IMR-90 (cell line): ENCODE data around the gene MALRD1. TPM values are rescaled to one million over a fixed set of nuclear protein-coding genes. Genes with fewer than 3 reads are reported as not detected.

Experiments used
- ATAC-seq: fragments of 200-7000 bp; cut with Tn5 transposase; 2 replicates; pipeline ENCODE4 v1.9.1; 2020; ENCODE audit warnings: low read depth, mild to moderate bottlenecking, moderate library complexity
- BruUV-seq: library from RNA; stranded (reverse); fragments of 400-500 nt; replicated peaks from 2 replicates; lab custom pipeline; 2021; lab: Mats Ljungman, UMichigan
- CTCF ChIA-PET: fragments of 300-600 bp; formaldehyde crosslinking; extraction: SDS; loops from one replicate; lab custom pipeline; 2021; ENCODE audit warnings: antibody characterized with exemption; lab: Yijun Ruan, JAX
- POLR2A ChIA-PET: fragments of 300-600 bp; sonication (Branson Sonifier 250); formaldehyde crosslinking; loops from one replicate; lab custom pipeline; 2022; ENCODE audit warnings: antibody characterized with exemption; ENCODE audit not compliant: unreplicated experiment; lab: Charles Lee
- DNase-seq: peaks from one replicate; pipeline ENCODE4 v3.0.0; 2013
- H2AFZ ChIP-seq: replicated peaks from 2 replicates; pipeline ENCODE3; 2013; ENCODE audit warnings: low read length, mild to moderate bottlenecking; ENCODE audit not compliant: poor library complexity
- H2AK5ac ChIP-seq: 2 replicates; pipeline ENCODE4 v1.6.1; 2013; ENCODE audit warnings: low read depth, low read length, inconsistent platforms
- H2AK9ac ChIP-seq: replicated peaks from 2 replicates; pipeline ENCODE3; 2013; ENCODE audit warnings: mild to moderate bottlenecking, low read depth, low read length, moderate library complexity; ENCODE audit not compliant: poor library complexity
- H2BK120ac ChIP-seq: 2 replicates; pipeline ENCODE4 v1.6.1; 2013; ENCODE audit warnings: low read depth, low read length, inconsistent platforms
- H2BK15ac ChIP-seq: 3 replicates; pipeline ENCODE4 v1.6.1; 2013; ENCODE audit warnings: low read depth, low read length, inconsistent platforms
- H2BK20ac ChIP-seq: 2 replicates; pipeline ENCODE4 v1.6.1; 2013; ENCODE audit warnings: low read depth, mild to moderate bottlenecking, inconsistent platforms, low read length, moderate library complexity
- H2BK5ac ChIP-seq: 2 replicates; pipeline ENCODE4 v1.6.1; 2013; ENCODE audit warnings: mild to moderate bottlenecking, low read depth, low read length, inconsistent platforms; ENCODE audit not compliant: poor library complexity, severe bottlenecking
- H3K14ac ChIP-seq: replicated peaks from 2 replicates; pipeline ENCODE4 v1.6.1; 2013; ENCODE audit warnings: low read depth, low read length, inconsistent platforms
- H3K18ac ChIP-seq: 2 replicates; pipeline ENCODE4 v1.6.1; 2013; ENCODE audit warnings: low read depth, low read length, control low read depth
- H3K23ac ChIP-seq: 2 replicates; pipeline ENCODE4 v1.6.1; 2013; ENCODE audit warnings: low read depth, low read length, inconsistent platforms
- H3K27ac ChIP-seq: 2 replicates; pipeline ENCODE4 v1.5.1; 2013; ENCODE audit warnings: mild to moderate bottlenecking, control low read depth, low read length; ENCODE audit not compliant: insufficient read depth
- H3K27me3 ChIP-seq: 2 replicates; pipeline ENCODE4 v1.6.1; 2013; ENCODE audit warnings: low read length; ENCODE audit not compliant: control insufficient read depth, insufficient read depth
- H3K36me3 ChIP-seq: 2 replicates; pipeline ENCODE4 v1.6.1; 2013; ENCODE audit warnings: low read length, mixed read lengths; ENCODE audit not compliant: control insufficient read depth, insufficient read depth
- H3K4ac ChIP-seq: 2 replicates; pipeline ENCODE4 v1.6.1; 2013; ENCODE audit warnings: low read depth, low read length, inconsistent platforms
- H3K4me1 ChIP-seq: 2 replicates; pipeline ENCODE4 v1.6.1; 2013; ENCODE audit warnings: low read length, mixed read lengths; ENCODE audit not compliant: control insufficient read depth, insufficient read depth
- H3K4me2 ChIP-seq: 2 replicates; pipeline ENCODE4 v1.6.1; 2013; ENCODE audit warnings: low read depth, mild to moderate bottlenecking, control low read depth, low read length, moderate library complexity
- H3K4me3 ChIP-seq: 2 replicates; pipeline ENCODE4 v1.5.1; 2013; ENCODE audit warnings: low read depth, mild to moderate bottlenecking, control low read depth, low read length, moderate library complexity; ENCODE audit not compliant: insufficient read depth
- H3K56ac ChIP-seq: 2 replicates; pipeline ENCODE4 v1.6.1; 2013; ENCODE audit warnings: low read length, inconsistent platforms; ENCODE audit not compliant: insufficient read depth; ENCODE audit errors: extremely low read depth
- H3K79me1 ChIP-seq, 2 experiments: 2 replicates each; pipeline ENCODE4 v1.6.1; 2013; ENCODE audit warnings: low read length in 2 of 2, inconsistent platforms in 1 of 2, low read depth in 1 of 2
- H3K9ac ChIP-seq: 2 replicates; pipeline ENCODE4 v1.6.1; 2013; ENCODE audit warnings: low read depth, low read length, control low read depth
- H3K9me1 ChIP-seq: 2 replicates; pipeline ENCODE4 v1.6.1; 2013; ENCODE audit warnings: low read length, inconsistent platforms; ENCODE audit not compliant: insufficient read depth
- H3K9me3 ChIP-seq: 2 replicates; pipeline ENCODE4 v1.6.1; 2013; ENCODE audit warnings: low read length; ENCODE audit not compliant: control insufficient read depth, insufficient read depth
- H4K20me1 ChIP-seq: 2 replicates; pipeline ENCODE4 v1.6.1; 2013; ENCODE audit warnings: low read length, inconsistent platforms; ENCODE audit not compliant: insufficient read depth
- H4K5ac ChIP-seq: 2 replicates; pipeline ENCODE4 v1.6.1; 2013; ENCODE audit warnings: mild to moderate bottlenecking, low read depth, low read length, control low read depth
- H4K8ac ChIP-seq, 2 experiments: 2 replicates each; pipeline ENCODE4 v1.6.1; 2013; ENCODE audit warnings: low read depth in 2 of 2, low read length in 2 of 2, control low read depth in 1 of 2, inconsistent platforms in 1 of 2
- H4K91ac ChIP-seq: 2 replicates; pipeline ENCODE4 v1.6.1; 2013; ENCODE audit warnings: low read depth, low read length, inconsistent platforms; ENCODE audit not compliant: insufficient read depth
- BHLHE40 ChIP-seq: fragments of 150-350 bp; IDR thresholded peaks from 2 replicates; pipeline ENCODE4 v1.6.1; 2016; ENCODE audit warnings: mild to moderate bottlenecking, low read depth, low read length
- CHD1 ChIP-seq: IDR thresholded peaks from 2 replicates; pipeline ENCODE4 v1.6.1; 2012; ENCODE audit warnings: low read depth, low read length, improper control_type of control experiment
- MAFK ChIP-seq: IDR thresholded peaks from 2 replicates; pipeline ENCODE4 v1.6.1; 2012; ENCODE audit warnings: low read depth, low read length, improper control_type of control experiment
- MAZ ChIP-seq: IDR thresholded peaks from 2 replicates; pipeline ENCODE4 v1.6.1; 2012; ENCODE audit warnings: low read depth, mild to moderate bottlenecking, low read length, improper control_type of control experiment, moderate library complexity, borderline replicate concordance
- RAD21 ChIP-seq: IDR thresholded peaks from 2 replicates; pipeline ENCODE4 v1.6.1; 2012; ENCODE audit warnings: low read length, improper control_type of control experiment
- RFX5 ChIP-seq: IDR thresholded peaks from 2 replicates; pipeline ENCODE4 v1.8.0; 2012; ENCODE audit warnings: low read depth, mild to moderate bottlenecking, low read length, moderate library complexity
- SMC3 ChIP-seq: fragments of 150-350 bp; IDR thresholded peaks from 2 replicates; pipeline ENCODE4 v1.6.1; 2016; ENCODE audit warnings: low read depth, mild to moderate bottlenecking, antibody characterized with exemption, low read length, moderate library complexity
- dilution Hi-C: fragments of 300-500 bp; cut with HindIII; formaldehyde crosslinking; loops from one replicate; pipeline ENCODE4 v1.14.3; 2018; ENCODE audit warnings: low sequenced_read_pairs; ENCODE audit not compliant: unreplicated experiment
- in situ Hi-C: fragments of 300-500 bp; cut with MboI; formaldehyde crosslinking; loops from 3 replicates; pipeline ENCODE4 v1.14.3; 2019; ENCODE audit warnings: low sequenced_read_pairs, inconsistent platforms, mixed read lengths
- intact Hi-C: fragments of 100-400 bp; cut with micrococcal nuclease; formaldehyde crosslinking; loops from 2 replicates; pipeline ENCODE4 v1.10.0; 2022
- polyA plus RNA-seq, 3 experiments: library from polyadenylated mRNA; depleted of rRNA; stranded (reverse); fragments of >200 nt; gene quantifications; 2 replicates each; pipeline ENCODE4 v1.2.3, GENCODE V29; 2012; ENCODE audit warnings: low replicate concordance in 1 of 3
- total RNA-seq: library from RNA; depleted of rRNA; stranded (reverse); fragments of >200 nt; gene quantifications from 2 replicates; pipeline ENCODE4 v1.2.3, GENCODE V29; 2012
- TF ChIP-seq, protein P1 (sequence below): fragments of 150-350 bp; IDR thresholded peaks from 2 replicates; pipeline ENCODE4 v1.6.1; 2016; ENCODE audit warnings: low read depth, mild to moderate bottlenecking, low read length, moderate library complexity, borderline replicate concordance
- TF ChIP-seq, protein P2 (sequence below): conservative IDR thresholded peaks from 2 replicates; pipeline ENCODE4 v1.5.1; 2012; ENCODE audit warnings: mild to moderate bottlenecking, low read depth, low read length, improper control_type of control experiment

Gene MALRD1
- total and polyA plus RNA-seq, 2 of the 4 experiments (the other 2 are of a cell fraction), result 0.34 to 1.1 TPM

DNA sequence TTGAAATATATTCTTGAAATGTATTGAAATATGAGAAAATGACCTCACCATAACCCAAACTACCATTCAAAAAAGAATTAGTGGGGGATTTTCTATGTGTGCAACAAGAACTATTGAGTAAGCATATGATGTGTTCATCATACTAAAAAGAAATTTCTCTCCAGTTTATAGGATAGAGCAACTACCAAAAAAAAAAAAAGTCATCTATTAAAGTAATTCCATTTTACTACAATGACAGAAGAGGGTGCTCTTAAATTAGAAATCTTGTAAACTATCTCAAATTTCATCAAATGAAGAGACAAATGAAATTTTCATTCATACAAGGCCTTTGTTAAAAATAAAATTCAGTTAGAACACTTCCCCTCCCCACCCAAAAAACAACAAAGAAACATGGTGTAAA, 572.2 kb downstream of the MALRD1 start:
- no peak overlapping the region for H3K9ac ChIP-seq
- CTCF ChIA-PET, result no interaction called here
- H2BK120ac ChIP-seq, result no peak overlapping the region
- no peak overlapping the region for H2BK15ac ChIP-seq
- POLR2A ChIA-PET, result no interaction called here
- H2AK5ac ChIP-seq, result no peak overlapping the region
- H4K91ac ChIP-seq, result no peak overlapping the region
- no peak overlapping the region for H2BK20ac ChIP-seq
- no peaks in the 10 kb centered on the region for H3K4me1 ChIP-seq
- BruUV-seq, result no TSS peak
- no peaks in the 10 kb centered on the region for H3K9me1 ChIP-seq
- in situ Hi-C loops (no loop called here), dilution Hi-C loops (no loop called here), intact Hi-C loops (loop anchor here (10.0 kb wide), 1 partner anchor 1234 kb away; no protein-coding TSS in a partner anchor)
- no peak overlapping the region for H3K18ac ChIP-seq
- no peaks in the 10 kb centered on the region for H3K36me3 ChIP-seq
- no peak overlapping the region for H4K8ac ChIP-seq
- H3K27me3 ChIP-seq, result no peaks in the 10 kb centered on the region
- no peaks in the 10 kb centered on the region for H3K79me1 ChIP-seq
- no peak overlapping the region for H3K27ac ChIP-seq
- H3K4me3 ChIP-seq, result no peak overlapping the region
- H3K9me3 ChIP-seq, result no peaks in the 10 kb centered on the region
- H3K14ac ChIP-seq, result no peak overlapping the region
- no peak overlapping the region for H3K23ac ChIP-seq
- no peak overlapping the region for H4K5ac ChIP-seq
- no peak overlapping the region for H2AFZ ChIP-seq
- ATAC-seq, result no peak
- no peak overlapping the region for H3K4ac ChIP-seq
- H4K20me1 ChIP-seq, result no peaks in the 10 kb centered on the region
- peak; percentile 15 for DNase-seq
- no peak overlapping the region for H2BK5ac ChIP-seq
- H2AK9ac ChIP-seq, result no peak overlapping the region
- H3K4me2 ChIP-seq, result no peak overlapping the region
- TF ChIP-seq, protein P1, sequence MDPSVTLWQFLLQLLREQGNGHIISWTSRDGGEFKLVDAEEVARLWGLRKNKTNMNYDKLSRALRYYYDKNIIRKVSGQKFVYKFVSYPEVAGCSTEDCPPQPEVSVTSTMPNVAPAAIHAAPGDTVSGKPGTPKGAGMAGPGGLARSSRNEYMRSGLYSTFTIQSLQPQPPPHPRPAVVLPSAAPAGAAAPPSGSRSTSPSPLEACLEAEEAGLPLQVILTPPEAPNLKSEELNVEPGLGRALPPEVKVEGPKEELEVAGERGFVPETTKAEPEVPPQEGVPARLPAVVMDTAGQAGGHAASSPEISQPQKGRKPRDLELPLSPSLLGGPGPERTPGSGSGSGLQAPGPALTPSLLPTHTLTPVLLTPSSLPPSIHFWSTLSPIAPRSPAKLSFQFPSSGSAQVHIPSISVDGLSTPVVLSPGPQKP, result no peak
- TF ChIP-seq CHD1, result no peak
- no peak for TF ChIP-seq RFX5
- TF ChIP-seq, protein P2, sequence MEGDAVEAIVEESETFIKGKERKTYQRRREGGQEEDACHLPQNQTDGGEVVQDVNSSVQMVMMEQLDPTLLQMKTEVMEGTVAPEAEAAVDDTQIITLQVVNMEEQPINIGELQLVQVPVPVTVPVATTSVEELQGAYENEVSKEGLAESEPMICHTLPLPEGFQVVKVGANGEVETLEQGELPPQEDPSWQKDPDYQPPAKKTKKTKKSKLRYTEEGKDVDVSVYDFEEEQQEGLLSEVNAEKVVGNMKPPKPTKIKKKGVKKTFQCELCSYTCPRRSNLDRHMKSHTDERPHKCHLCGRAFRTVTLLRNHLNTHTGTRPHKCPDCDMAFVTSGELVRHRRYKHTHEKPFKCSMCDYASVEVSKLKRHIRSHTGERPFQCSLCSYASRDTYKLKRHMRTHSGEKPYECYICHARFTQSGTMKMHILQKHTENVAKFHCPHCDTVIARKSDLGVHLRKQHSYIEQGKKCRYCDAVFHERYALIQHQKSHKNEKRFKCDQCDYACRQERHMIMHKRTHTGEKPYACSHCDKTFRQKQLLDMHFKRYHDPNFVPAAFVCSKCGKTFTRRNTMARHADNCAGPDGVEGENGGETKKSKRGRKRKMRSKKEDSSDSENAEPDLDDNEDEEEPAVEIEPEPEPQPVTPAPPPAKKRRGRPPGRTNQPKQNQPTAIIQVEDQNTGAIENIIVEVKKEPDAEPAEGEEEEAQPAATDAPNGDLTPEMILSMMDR, result peak; percentile 50
- no peak for TF ChIP-seq MAZ
- no peak for TF ChIP-seq BHLHE40
- TF ChIP-seq RAD21, result peak; percentile 54
- no peak for TF ChIP-seq MAFK
- TF ChIP-seq SMC3, result peak; percentile 47; the same call in 1 of the 2 replicates
- no peak overlapping the region for H3K56ac ChIP-seq
